Uterus (tissue), 4 donors: ENCODE results near the gene C13orf46. TPM values are rescaled to one million over a fixed set of nuclear protein-coding genes. Genes with fewer than 3 reads are reported as not detected.
"Not testable (repeated sequence)": the region's sequence is repeated elsewhere in the genome, so short reads cannot be mapped to it uniquely, and the experiment has no call there.

ENCODE experiments used
- DNase-seq, 2 donors: peaks; one replicate each; pipeline ENCODE4 v3.0.0-alpha.2; 2019 to 2020
- H3K27ac ChIP-seq, 2 donors: fragments of 200-600 bp; sonication (generic); 1 replicate in 1 of 2; 2 replicates in 1 of 2; pipeline ENCODE4 v1.5.1; 2016 to 2018
- H3K27me3 ChIP-seq, 2 donors: fragments of 200-600 bp; sonication (generic); one replicate each; pipeline ENCODE4 v1.5.1; 2018 to 2019; ENCODE audit warnings: control low read depth in 1 of 2
- H3K36me3 ChIP-seq, 2 donors: fragments of 200-600 bp; sonication (generic); one replicate each; pipeline ENCODE4 v1.5.1; 2019; ENCODE audit warnings: control low read depth in 1 of 2
- H3K4me1 ChIP-seq, 2 donors: fragments of 200-600 bp; sonication (generic); one replicate each; pipeline ENCODE4 v1.5.1; 2018 to 2019; ENCODE audit warnings: control low read depth in 1 of 2
- H3K4me3 ChIP-seq, 2 donors: fragments of 200-600 bp; sonication (generic); 1 replicate in 1 of 2; 2 replicates in 1 of 2; pipeline ENCODE4 v1.5.1; 2018 to 2019; ENCODE audit warnings: mild to moderate bottlenecking in 1 of 2
- H3K9me3 ChIP-seq, 2 donors: fragments of 200-600 bp; sonication (generic); one replicate each; pipeline ENCODE4 v1.5.1; 2019; ENCODE audit warnings: control low read depth in 1 of 2
- CTCF ChIP-seq, 4 experiments: fragments of 200-600 bp in 2 of 4; fragments of 450-650 bp in 2 of 4; sonication (generic) in 2 of 4; IDR thresholded peaks; one replicate each; pipeline ENCODE4 v1.5.1; 2016 to 2019; ENCODE audit warnings: antibody characterized with exemption in 4 of 4, mild to moderate bottlenecking in 2 of 4, moderate library complexity in 1 of 4
- POLR2A ChIP-seq, 2 donors: fragments of 450-650 bp; IDR thresholded peaks; one replicate each; pipeline ENCODE4 v1.6.1; 2016; ENCODE audit warnings: antibody characterized with exemption in 2 of 2, mild to moderate bottlenecking in 1 of 2, moderate library complexity in 1 of 2
- intact Hi-C: fragments of 100-400 bp; cut with DNase I; formaldehyde crosslinking; loops from one replicate; pipeline ENCODE4 v1.15.1; 2023; ENCODE audit warnings: low total_unique reads
- total RNA-seq, 4 donors: library from RNA; depleted of rRNA in 3 of 4; stranded (reverse); fragments of >200 nt in 3 of 4; gene quantifications; one replicate each; pipeline versions ENCODE4 v1.1.0 to v1.2.4, GENCODE V29; 2014 to 2023
- donor health status: DM: yes; HTN: yes; CAD: no.

Gene C13orf46
- total RNA-seq, 4 donors from 2014 or later, result 0.07 to 1.7 TPM; not detected in 2

GRCh38 chr13:114020750-114021463, 47.0 kb upstream of the C13orf46 start:
- no peak overlapping the region for H3K27ac ChIP-seq

DNA sequence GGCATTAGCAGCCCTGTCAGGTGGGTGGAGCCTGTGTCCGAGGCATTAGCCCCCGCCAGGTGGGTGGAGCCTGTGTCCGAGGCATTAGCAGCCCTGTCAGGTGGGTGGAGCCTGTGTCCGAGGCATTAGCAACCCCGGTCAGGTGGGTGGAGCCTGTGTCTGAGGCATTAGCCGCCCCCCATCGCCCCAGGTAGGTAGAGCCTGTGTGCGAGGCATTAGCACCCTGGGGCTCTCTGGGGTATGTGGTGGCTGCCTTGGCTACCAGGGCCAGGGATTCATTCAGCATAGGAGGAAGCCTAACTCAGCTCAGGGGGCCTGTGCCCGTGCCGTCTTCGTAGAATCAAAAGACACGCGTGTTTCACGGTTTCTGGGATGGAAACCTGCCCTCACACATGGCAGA, 46.3 kb upstream of the C13orf46 start:
- H3K4me1 ChIP-seq, intact Hi-C loops, H3K4me3 ChIP-seq, DNase-seq, H3K27me3 ChIP-seq, H3K27ac ChIP-seq, H3K36me3 ChIP-seq, H3K9me3 ChIP-seq: not testable (repeated sequence)

More at GRCh38 chr13:114020750-114021463, 47.0 kb upstream of the C13orf46 start:
- no peaks in the 10 kb centered on the region for H3K36me3 ChIP-seq
- intact Hi-C loops, result no loop called here
- peaks cover 0 to 3% of the 10 kb centered on the region in 2 donors for H3K4me1 ChIP-seq
- no peak for TF ChIP-seq CTCF (IDR thresholded peaks at IDR 0.05)
- no peak for TF ChIP-seq POLR2A (IDR thresholded peaks at IDR 0.05)
- no peaks in the 10 kb centered on the region for H3K27me3 ChIP-seq
- DNase-seq, result no peak
- no peak overlapping the region for H3K4me3 ChIP-seq
- H3K9me3 ChIP-seq, result no peaks in the 10 kb centered on the region

- intact Hi-C loops, result no loop called here
- H3K9me3 ChIP-seq, result no peaks in the 10 kb centered on the region
- no peaks in the 10 kb centered on the region for H3K4me1 ChIP-seq
- no peak for TF ChIP-seq CTCF (IDR thresholded peaks at IDR 0.05)
- no peak for TF ChIP-seq POLR2A (IDR thresholded peaks at IDR 0.05)
- H3K27ac ChIP-seq, result no peak overlapping the region
- DNase-seq, result no peak
- no peaks in the 10 kb centered on the region for H3K36me3 ChIP-seq
- no peak overlapping the region for H3K4me3 ChIP-seq
- no peaks in the 10 kb centered on the region for H3K27me3 ChIP-seq
Measured at GRCh38 chr13:114019367-114019766, 45.5 kb upstream of the C13orf46 start.

DNA sequence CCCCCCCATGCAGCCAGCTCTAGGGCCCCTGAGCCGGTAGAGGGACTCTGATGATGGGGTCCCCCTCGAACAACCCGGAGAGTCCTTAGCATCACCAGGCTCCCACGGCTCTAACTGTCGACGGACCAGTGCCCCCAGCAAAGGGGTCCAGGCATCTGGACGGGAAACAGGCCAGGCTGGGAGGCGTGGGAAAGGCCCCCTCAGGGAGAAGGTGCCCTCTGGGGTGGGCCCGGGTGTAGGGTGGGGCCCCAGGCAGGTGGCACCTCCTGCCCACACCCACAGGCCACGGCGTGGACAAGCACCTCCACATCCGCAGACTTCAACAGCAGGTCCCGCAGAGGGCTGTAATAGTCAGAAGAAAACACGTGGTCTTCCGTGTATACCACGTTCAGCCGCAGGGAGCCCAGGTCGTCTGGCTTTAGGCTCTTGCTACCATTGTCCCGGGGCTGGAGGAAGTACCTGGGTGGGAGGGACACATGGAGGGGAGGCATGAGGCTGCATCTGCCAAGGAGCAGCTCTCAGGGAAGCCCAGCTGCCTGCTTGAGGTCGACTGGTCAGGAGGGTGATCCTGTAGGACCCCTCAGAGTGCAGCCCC, 44.7 kb upstream of the C13orf46 start:
- TF ChIP-seq POLR2A (IDR thresholded peaks at IDR 0.05) (no peak), CTCF (IDR thresholded peaks at IDR 0.05) (no peak)

GRCh38 chr13:114017966-114018365, 44.1 kb upstream of the C13orf46 start:
- no peak for DNase-seq
- Histone ChIP-seq H3K9me3 (no peaks in the 10 kb centered on the region), H3K36me3 (no peaks in the 10 kb centered on the region), H3K4me3 (no peak overlapping the region), H3K27me3 (no peaks in the 10 kb centered on the region), H3K27ac (no peak overlapping the region), H3K4me1 (no peaks in the 10 kb centered on the region)
- TF ChIP-seq POLR2A (IDR thresholded peaks at IDR 0.05) (no peak), CTCF (IDR thresholded peaks at IDR 0.05) (no peak)
- intact Hi-C loops, result no loop called here

More for the DNA sequence above, 44.7 kb upstream of the C13orf46 start:
- no peaks in the 10 kb centered on the region for H3K36me3 ChIP-seq
- no peak overlapping the region for H3K27ac ChIP-seq
- H3K4me1 ChIP-seq, result no peaks in the 10 kb centered on the region
- H3K9me3 ChIP-seq, result no peaks in the 10 kb centered on the region
- H3K4me3 ChIP-seq, result no peak overlapping the region
- no peak for DNase-seq
- H3K27me3 ChIP-seq, result no peaks in the 10 kb centered on the region
- intact Hi-C loops, result no loop called here
